Measurements from ENCODE around the gene FOXE1.

FOXE1 gene

DNA sequence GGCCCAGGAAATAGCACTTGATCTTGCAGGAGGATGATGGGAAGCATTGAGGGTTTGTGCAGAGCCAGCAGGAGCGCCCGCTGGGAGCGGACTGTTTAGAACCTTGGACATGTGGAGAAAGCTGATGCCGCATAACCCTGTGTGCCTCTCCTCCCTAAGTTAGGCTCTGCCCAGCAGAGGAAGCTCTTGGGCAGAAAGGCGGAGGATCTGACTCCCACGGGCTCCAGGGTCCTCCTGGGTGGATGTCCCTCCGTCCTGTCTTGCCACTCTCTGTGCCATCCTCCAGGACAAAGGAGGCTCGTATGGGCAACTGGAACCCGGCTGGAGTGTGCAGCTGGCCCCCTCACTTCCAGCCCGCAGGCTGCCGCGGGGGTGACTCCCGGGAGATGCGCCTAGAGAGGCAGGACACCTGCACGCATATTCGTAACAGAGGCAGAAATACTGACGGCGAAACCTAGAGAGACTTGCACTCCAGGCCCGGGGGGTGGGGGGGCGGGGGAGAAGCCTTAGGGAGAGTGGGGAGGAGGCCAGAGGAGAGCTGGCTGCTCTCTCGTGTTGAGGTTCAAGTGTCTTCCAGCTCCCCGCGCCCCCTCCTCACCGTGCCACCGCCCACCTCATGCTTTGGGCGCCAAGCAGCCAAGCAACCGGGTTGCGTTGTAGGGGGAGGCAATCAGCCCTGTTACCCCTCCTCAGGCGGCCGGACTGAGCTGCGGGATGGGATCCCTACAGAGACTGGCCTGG, 5.4 kb upstream of the FOXE1 start:
- H3K4me2 ChIP-seq (ENCODE audit: low read length): no peak overlapping the region
- H3K4me3 ChIP-seq (ENCODE audit: low read length): no peak overlapping the region
- no peak overlapping the region for H3K27ac ChIP-seq (ENCODE audit: low read depth, low read length)
- TF ChIP-seq, protein P1, sequence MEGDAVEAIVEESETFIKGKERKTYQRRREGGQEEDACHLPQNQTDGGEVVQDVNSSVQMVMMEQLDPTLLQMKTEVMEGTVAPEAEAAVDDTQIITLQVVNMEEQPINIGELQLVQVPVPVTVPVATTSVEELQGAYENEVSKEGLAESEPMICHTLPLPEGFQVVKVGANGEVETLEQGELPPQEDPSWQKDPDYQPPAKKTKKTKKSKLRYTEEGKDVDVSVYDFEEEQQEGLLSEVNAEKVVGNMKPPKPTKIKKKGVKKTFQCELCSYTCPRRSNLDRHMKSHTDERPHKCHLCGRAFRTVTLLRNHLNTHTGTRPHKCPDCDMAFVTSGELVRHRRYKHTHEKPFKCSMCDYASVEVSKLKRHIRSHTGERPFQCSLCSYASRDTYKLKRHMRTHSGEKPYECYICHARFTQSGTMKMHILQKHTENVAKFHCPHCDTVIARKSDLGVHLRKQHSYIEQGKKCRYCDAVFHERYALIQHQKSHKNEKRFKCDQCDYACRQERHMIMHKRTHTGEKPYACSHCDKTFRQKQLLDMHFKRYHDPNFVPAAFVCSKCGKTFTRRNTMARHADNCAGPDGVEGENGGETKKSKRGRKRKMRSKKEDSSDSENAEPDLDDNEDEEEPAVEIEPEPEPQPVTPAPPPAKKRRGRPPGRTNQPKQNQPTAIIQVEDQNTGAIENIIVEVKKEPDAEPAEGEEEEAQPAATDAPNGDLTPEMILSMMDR (IDR thresholded peaks at IDR 0.05; ENCODE audit: low read depth, low read length, poor library complexity, severe bottlenecking): no peak
- TF ChIP-seq EZH2phosphoT487 (IDR thresholded peaks at IDR 0.05; ENCODE audit: borderline replicate concordance, low read length): no peak
- H3F3A ChIP-seq (ENCODE audit: control insufficient read depth, insufficient read depth): no peaks in the 10 kb centered on the region
- no peaks in the 10 kb centered on the region for H3K4me1 ChIP-seq (ENCODE audit: control insufficient read depth, low read length)
- H3K27me3 ChIP-seq (ENCODE audit: control insufficient read depth, low read length): peaks cover 55% of the 10 kb centered on the region
- H3K36me3 ChIP-seq (ENCODE audit: control insufficient read depth, low read length): no peaks in the 10 kb centered on the region
- H3K9me2 ChIP-seq (replicated peaks; ENCODE audit: control insufficient read depth, low read length): no peaks in the 10 kb centered on the region
- H4K20me1 ChIP-seq (ENCODE audit: control insufficient read depth, insufficient read depth, low read depth, low read length): no peaks in the 10 kb centered on the region
- H3K9me3 ChIP-seq (ENCODE audit: control insufficient read depth, insufficient read depth, low read length): no peaks in the 10 kb centered on the region
- H3K79me2 ChIP-seq (ENCODE audit: control insufficient read depth, low read length): no peaks in the 10 kb centered on the region

DNA sequence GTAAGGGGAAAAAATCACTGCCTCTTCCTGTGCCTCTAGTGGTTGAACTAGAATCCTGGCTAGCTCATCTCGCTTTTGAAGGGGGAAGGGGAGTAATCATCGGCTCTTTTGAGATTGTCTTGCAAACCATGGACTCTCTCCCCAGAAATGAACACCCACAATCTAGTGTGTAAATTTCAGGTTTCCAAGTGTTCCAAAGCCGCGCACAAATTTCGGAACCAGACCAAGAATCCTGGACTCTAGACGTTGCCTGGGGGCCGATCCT, 4.9 kb upstream of the FOXE1 start:
- Histone ChIP-seq H3K36me3 (ENCODE audit: control insufficient read depth, low read length) (no peaks in the 10 kb centered on the region), H3K27me3 (ENCODE audit: control insufficient read depth, low read length) (peaks cover 55% of the 10 kb centered on the region), H4K20me1 (ENCODE audit: control insufficient read depth, insufficient read depth, low read depth, low read length) (no peaks in the 10 kb centered on the region), H3K27ac (ENCODE audit: low read depth, low read length) (no peak overlapping the region), H3K4me2 (ENCODE audit: low read length) (no peak overlapping the region), H3K4me3 (ENCODE audit: low read length) (no peak overlapping the region), H3K4me1 (ENCODE audit: control insufficient read depth, low read length) (no peaks in the 10 kb centered on the region), H3K9me3 (ENCODE audit: control insufficient read depth, insufficient read depth, low read length) (no peaks in the 10 kb centered on the region), H3F3A (ENCODE audit: control insufficient read depth, insufficient read depth) (no peaks in the 10 kb centered on the region), H3K9me2 (replicated peaks; ENCODE audit: control insufficient read depth, low read length) (no peaks in the 10 kb centered on the region), H3K79me2 (ENCODE audit: control insufficient read depth, low read length) (no peaks in the 10 kb centered on the region)
- TF ChIP-seq EZH2phosphoT487 (IDR thresholded peaks at IDR 0.05; ENCODE audit: borderline replicate concordance, low read length): no peak
- TF ChIP-seq, protein P1 (IDR thresholded peaks at IDR 0.05; ENCODE audit: low read depth, low read length, poor library complexity, severe bottlenecking): no peak

DNA sequence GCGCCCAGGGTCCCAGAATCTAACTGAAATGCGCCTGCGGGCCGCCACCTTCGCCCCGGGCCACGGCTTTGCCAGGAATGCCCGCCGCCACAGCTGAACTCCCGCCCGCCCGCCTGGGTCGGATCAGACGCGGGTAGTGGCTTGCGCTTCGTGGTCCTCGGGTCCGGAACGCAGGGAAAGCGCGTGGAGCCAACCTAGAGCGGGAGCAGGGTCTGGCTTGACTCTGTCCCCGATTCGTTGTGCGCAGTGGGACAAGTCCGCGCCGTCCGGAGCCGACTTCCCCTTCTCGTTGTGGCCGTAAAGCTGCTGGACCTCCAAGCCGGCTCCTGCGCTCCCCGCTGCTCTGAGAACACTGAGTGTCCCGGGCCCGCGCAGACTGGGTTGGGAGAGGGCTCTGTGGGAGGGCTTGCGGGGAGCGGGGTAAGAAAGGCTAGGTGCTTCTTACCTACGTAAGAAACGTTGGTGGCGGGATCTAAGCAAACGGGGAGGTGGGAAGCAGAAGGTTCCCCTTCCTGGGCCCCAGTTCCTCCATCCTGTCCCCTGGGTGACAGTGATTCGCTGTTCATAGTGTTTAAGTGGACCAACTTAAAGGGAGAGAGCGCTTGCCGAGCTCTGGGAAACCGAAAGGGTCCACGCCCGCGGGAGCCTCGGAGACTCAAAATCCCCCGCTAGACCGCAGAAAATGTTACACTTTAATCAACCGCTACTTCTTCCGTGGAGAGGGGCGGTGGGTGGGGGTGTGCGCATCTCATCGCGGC, 4.4 kb upstream of the FOXE1 start:
- no peaks in the 10 kb centered on the region for H3K79me2 ChIP-seq (ENCODE audit: control insufficient read depth, low read length)
- no peaks in the 10 kb centered on the region for H3K36me3 ChIP-seq (ENCODE audit: control insufficient read depth, low read length)
- H4K20me1 ChIP-seq (ENCODE audit: control insufficient read depth, insufficient read depth, low read depth, low read length): no peaks in the 10 kb centered on the region
- H3K4me2 ChIP-seq (ENCODE audit: low read length): no peak overlapping the region
- H3F3A ChIP-seq (ENCODE audit: control insufficient read depth, insufficient read depth): no peaks in the 10 kb centered on the region
- no peak overlapping the region for H3K4me3 ChIP-seq (ENCODE audit: low read length)
- peaks cover 4% of the 10 kb centered on the region; the same call in 1 of the 2 replicates for H3K9me3 ChIP-seq (ENCODE audit: control insufficient read depth, insufficient read depth, low read length)
- TF ChIP-seq, protein P1 (IDR thresholded peaks at IDR 0.05; ENCODE audit: low read depth, low read length, poor library complexity, severe bottlenecking): no peak
- TF ChIP-seq EZH2phosphoT487 (IDR thresholded peaks at IDR 0.05; ENCODE audit: borderline replicate concordance, low read length): peak; percentile 37; the same call in 1 of the 2 replicates
- H3K27me3 ChIP-seq (ENCODE audit: control insufficient read depth, low read length): peaks cover 55% of the 10 kb centered on the region
- H3K27ac ChIP-seq (ENCODE audit: low read depth, low read length): no peak overlapping the region
- H3K9me2 ChIP-seq (replicated peaks; ENCODE audit: control insufficient read depth, low read length): no peaks in the 10 kb centered on the region
- H3K4me1 ChIP-seq (ENCODE audit: control insufficient read depth, low read length): no peaks in the 10 kb centered on the region

Data from DOHH2 (cell line).